SK-N-SH treated with all-trans-retinoic acid at 6 μM for 48 hours (cell line): ENCODE results near the gene ZNF219.

Experiments
- ATAC-seq: fragments of 200-7000 bp; cut with Tn5 transposase; 3 replicates; pipeline ENCODE4 v1.9.1; 2020; ENCODE audit warnings: mild to moderate bottlenecking, moderate library complexity
- ARNTL ChIP-seq: fragments of 450-650 bp; formaldehyde crosslinking; IDR thresholded peaks from 2 replicates; pipeline ENCODE4 v1.5.0; 2020; ENCODE audit warnings: low read depth, mild to moderate bottlenecking, moderate library complexity, borderline replicate concordance
- BACH2 ChIP-seq: fragments of 250-450 bp; sonication (Bioruptor Pico); IDR thresholded peaks from 2 replicates; pipeline ENCODE4 v1.9.0; 2021; ENCODE audit warnings: mild to moderate bottlenecking, borderline replicate concordance
- CSDC2 ChIP-seq: fragments of 250-450 bp; sonication (Bioruptor Pico); IDR thresholded peaks from 2 replicates; pipeline ENCODE4 v1.5.0; 2020; ENCODE audit warnings: mild to moderate bottlenecking, moderate library complexity
- ESRRG ChIP-seq: fragments of 250-450 bp; sonication (Bioruptor Pico); IDR thresholded peaks from 2 replicates; pipeline ENCODE4 v1.6.1; 2021; ENCODE audit warnings: mild to moderate bottlenecking
- GLIS3 ChIP-seq: fragments of 250-450 bp; sonication (Bioruptor Pico); IDR thresholded peaks from 2 replicates; pipeline ENCODE4 v1.5.0; 2020; ENCODE audit warnings: mild to moderate bottlenecking, moderate library complexity
- ISL1 ChIP-seq: fragments of 250-450 bp; sonication (Bioruptor Pico); IDR thresholded peaks from 2 replicates; pipeline ENCODE4 v2.1.2; 2022; ENCODE audit warnings: mild to moderate bottlenecking, moderate library complexity
- OSR1 ChIP-seq: fragments of 250-450 bp; sonication (Bioruptor Pico); IDR thresholded peaks from 2 replicates; pipeline ENCODE4 v1.8.0; 2022; ENCODE audit warnings: moderate library complexity, mild to moderate bottlenecking, inconsistent platforms
- PPARA ChIP-seq: fragments of 250-450 bp; sonication (Bioruptor Pico); IDR thresholded peaks from 2 replicates; pipeline ENCODE4 v1.5.0; 2020; ENCODE audit warnings: mild to moderate bottlenecking, borderline replicate concordance
- RARB ChIP-seq: fragments of 250-450 bp; sonication (Bioruptor Pico); IDR thresholded peaks from 2 replicates; pipeline ENCODE4 v1.8.0; 2021; ENCODE audit warnings: mild to moderate bottlenecking, moderate library complexity
- SNAI2 ChIP-seq: fragments of 250-450 bp; sonication (Bioruptor Pico); IDR thresholded peaks from 2 replicates; pipeline ENCODE4 v1.5.0; 2020; ENCODE audit warnings: mild to moderate bottlenecking, moderate library complexity
- TCF4 ChIP-seq: fragments of 250-450 bp; sonication (Bioruptor Pico); IDR thresholded peaks from 2 replicates; pipeline ENCODE4 v1.8.0; 2021; ENCODE audit warnings: mild to moderate bottlenecking, moderate library complexity, borderline replicate concordance
- TOX ChIP-seq: fragments of 250-450 bp; sonication (Bioruptor Pico); IDR thresholded peaks from 2 replicates; pipeline ENCODE4 v1.8.0; 2021; ENCODE audit warnings: mild to moderate bottlenecking, moderate library complexity, borderline replicate concordance
- ZC3H10 ChIP-seq: fragments of 250-450 bp; sonication (Bioruptor Pico); IDR thresholded peaks from 2 replicates; pipeline ENCODE4 v1.5.1; 2021; ENCODE audit warnings: mild to moderate bottlenecking, moderate library complexity
- ZFP3 ChIP-seq: fragments of 250-450 bp; sonication (Bioruptor Pico); IDR thresholded peaks from 2 replicates; pipeline ENCODE4 v1.5.0; 2020; ENCODE audit warnings: mild to moderate bottlenecking, moderate library complexity
- ZFP30 ChIP-seq: fragments of 450-650 bp; formaldehyde crosslinking; IDR thresholded peaks from 2 replicates; pipeline ENCODE4 v1.5.0; 2022; ENCODE audit warnings: mild to moderate bottlenecking, moderate library complexity
- ZNF565 ChIP-seq: fragments of 450-650 bp; formaldehyde crosslinking; conservative IDR thresholded peaks from 2 replicates; pipeline ENCODE4 v1.5.0; 2020; ENCODE audit warnings: low read depth, mild to moderate bottlenecking, moderate library complexity
- ZNF70 ChIP-seq: fragments of 450-650 bp; formaldehyde crosslinking; IDR thresholded peaks from 2 replicates; pipeline ENCODE4 v1.5.0; 2020; ENCODE audit warnings: mild to moderate bottlenecking, moderate library complexity
- TF ChIP-seq, protein P1 (sequence below): fragments of 250-450 bp; sonication (Bioruptor Pico); IDR thresholded peaks from 2 replicates; pipeline ENCODE4 v1.5.0; 2020; ENCODE audit warnings: mild to moderate bottlenecking, moderate library complexity
- TF ChIP-seq, protein P2 (sequence below): fragments of 250-450 bp; sonication (Bioruptor Pico); IDR thresholded peaks from 2 replicates; pipeline ENCODE4 v1.8.0; 2021; ENCODE audit warnings: low read depth, mild to moderate bottlenecking, moderate library complexity, borderline replicate concordance
- TF ChIP-seq, protein P3 (sequence below): fragments of 250-450 bp; sonication (Bioruptor Pico); IDR thresholded peaks from 2 replicates; pipeline ENCODE4 v1.5.1; 2021; ENCODE audit warnings: mild to moderate bottlenecking, moderate library complexity
- TF ChIP-seq, protein P4 (sequence below): fragments of 250-450 bp; sonication (Bioruptor Pico); IDR thresholded peaks from 2 replicates; pipeline ENCODE4 v1.8.0; 2020; ENCODE audit warnings: mild to moderate bottlenecking, moderate library complexity, borderline replicate concordance
- TF ChIP-seq, protein P5 (sequence below): fragments of 250-450 bp; sonication (Bioruptor Pico); IDR thresholded peaks from 2 replicates; pipeline ENCODE4 v1.5.1; 2020; ENCODE audit warnings: low read depth, mild to moderate bottlenecking, moderate library complexity

Gene ZNF219

DNA sequence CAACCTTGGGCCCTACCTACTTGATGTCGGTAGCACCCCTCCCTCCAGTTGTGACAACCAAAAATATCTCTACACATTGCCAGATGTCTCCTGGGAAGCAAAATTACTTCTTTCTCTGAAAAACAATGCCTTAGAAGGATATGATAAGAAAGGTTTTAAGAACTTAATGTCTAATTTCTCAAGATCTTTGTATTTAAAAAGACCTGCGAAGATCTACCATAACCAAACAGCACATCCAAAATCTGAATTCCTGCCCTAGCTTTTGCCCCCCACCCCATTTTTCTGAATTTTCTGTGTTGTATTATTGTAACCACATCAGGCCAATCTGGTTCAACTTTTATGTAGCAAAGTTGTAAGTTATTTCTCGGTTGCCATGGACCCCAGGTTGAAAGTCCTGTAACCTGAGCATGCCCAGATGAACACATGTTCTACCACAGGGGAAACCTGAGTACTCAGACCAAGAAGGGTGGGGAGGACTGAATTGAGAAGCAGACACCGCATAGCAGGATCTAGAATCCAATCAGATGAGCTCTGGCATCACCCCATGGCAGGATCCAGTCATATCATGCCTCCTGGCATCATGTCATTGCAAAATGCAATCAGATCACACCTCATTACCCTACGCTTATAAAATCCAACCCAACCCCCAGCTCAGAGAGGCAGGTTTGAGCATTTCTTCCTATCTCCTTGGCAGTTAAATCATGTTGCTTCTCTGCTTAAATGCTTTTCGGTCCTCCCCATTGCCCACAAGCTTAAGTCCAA, 11.1 kb upstream of the ZNF219 start:
- no peak for ATAC-seq
- TF ChIP-seq ZNF565 (CRISPR knock-in tag): no peak

DNA sequence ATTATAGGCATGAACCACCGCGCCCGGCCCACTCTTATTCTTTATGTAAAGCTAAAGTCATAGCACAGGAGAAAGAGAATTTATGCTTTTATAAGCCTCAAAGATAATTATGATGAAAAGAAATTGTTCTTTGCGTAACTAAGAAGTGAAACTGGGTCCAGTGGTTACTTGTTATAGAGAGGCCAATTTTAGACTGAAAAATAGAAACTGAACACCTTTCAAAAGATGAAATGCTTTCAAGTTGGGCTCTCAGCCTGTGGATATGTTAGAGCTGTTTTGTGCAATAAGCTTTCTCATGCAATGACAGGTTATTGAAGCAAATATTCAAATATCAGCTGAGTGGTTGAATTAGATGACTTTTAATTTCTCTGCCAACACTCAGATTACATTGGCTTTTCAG, 10.3 kb upstream of the ZNF219 start:
- no peak for TF ChIP-seq SNAI2 (CRISPR knock-in tag)
- TF ChIP-seq ISL1 (CRISPR knock-in tag): no peak
- TF ChIP-seq ZC3H10: no peak
- no peak for TF ChIP-seq PPARA (CRISPR knock-in tag)
- TF ChIP-seq ARNTL (CRISPR knock-in tag): no peak
- TF ChIP-seq GLIS3 (CRISPR knock-in tag): no peak
- TF ChIP-seq TCF4 (CRISPR knock-in tag): no peak
- TF ChIP-seq ZFP3 (CRISPR knock-in tag): no peak
- TF ChIP-seq RARB (CRISPR knock-in tag): no peak
- TF ChIP-seq, protein P1, sequence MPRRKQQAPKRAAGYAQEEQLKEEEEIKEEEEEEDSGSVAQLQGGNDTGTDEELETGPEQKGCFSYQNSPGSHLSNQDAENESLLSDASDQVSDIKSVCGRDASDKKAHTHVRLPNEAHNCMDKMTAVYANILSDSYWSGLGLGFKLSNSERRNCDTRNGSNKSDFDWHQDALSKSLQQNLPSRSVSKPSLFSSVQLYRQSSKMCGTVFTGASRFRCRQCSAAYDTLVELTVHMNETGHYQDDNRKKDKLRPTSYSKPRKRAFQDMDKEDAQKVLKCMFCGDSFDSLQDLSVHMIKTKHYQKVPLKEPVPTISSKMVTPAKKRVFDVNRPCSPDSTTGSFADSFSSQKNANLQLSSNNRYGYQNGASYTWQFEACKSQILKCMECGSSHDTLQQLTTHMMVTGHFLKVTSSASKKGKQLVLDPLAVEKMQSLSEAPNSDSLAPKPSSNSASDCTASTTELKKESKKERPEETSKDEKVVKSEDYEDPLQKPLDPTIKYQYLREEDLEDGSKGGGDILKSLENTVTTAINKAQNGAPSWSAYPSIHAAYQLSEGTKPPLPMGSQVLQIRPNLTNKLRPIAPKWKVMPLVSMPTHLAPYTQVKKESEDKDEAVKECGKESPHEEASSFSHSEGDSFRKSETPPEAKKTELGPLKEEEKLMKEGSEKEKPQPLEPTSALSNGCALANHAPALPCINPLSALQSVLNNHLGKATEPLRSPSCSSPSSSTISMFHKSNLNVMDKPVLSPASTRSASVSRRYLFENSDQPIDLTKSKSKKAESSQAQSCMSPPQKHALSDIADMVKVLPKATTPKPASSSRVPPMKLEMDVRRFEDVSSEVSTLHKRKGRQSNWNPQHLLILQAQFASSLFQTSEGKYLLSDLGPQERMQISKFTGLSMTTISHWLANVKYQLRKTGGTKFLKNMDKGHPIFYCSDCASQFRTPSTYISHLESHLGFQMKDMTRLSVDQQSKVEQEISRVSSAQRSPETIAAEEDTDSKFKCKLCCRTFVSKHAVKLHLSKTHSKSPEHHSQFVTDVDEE: no peak
- TF ChIP-seq ZNF565 (CRISPR knock-in tag): no peak
- TF ChIP-seq, protein P2, sequence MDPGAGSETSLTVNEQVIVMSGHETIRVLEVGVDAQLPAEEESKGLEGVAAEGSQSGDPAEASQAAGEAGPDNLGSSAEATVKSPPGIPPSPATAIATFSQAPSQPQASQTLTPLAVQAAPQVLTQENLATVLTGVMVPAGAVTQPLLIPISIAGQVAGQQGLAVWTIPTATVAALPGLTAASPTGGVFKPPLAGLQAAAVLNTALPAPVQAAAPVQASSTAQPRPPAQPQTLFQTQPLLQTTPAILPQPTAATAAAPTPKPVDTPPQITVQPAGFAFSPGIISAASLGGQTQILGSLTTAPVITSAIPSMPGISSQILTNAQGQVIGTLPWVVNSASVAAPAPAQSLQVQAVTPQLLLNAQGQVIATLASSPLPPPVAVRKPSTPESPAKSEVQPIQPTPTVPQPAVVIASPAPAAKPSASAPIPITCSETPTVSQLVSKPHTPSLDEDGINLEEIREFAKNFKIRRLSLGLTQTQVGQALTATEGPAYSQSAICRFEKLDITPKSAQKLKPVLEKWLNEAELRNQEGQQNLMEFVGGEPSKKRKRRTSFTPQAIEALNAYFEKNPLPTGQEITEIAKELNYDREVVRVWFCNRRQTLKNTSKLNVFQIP (CRISPR knock-in tag): no peak
- no peak for TF ChIP-seq CSDC2
- no peak for TF ChIP-seq OSR1 (CRISPR knock-in tag)
- TF ChIP-seq TOX (CRISPR knock-in tag): no peak
- TF ChIP-seq, protein P3, sequence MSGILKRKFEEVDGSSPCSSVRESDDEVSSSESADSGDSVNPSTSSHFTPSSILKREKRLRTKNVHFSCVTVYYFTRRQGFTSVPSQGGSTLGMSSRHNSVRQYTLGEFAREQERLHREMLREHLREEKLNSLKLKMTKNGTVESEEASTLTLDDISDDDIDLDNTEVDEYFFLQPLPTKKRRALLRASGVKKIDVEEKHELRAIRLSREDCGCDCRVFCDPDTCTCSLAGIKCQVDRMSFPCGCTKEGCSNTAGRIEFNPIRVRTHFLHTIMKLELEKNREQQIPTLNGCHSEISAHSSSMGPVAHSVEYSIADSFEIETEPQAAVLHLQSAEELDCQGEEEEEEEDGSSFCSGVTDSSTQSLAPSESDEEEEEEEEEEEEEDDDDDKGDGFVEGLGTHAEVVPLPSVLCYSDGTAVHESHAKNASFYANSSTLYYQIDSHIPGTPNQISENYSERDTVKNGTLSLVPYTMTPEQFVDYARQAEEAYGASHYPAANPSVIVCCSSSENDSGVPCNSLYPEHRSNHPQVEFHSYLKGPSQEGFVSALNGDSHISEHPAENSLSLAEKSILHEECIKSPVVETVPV (CRISPR knock-in tag): no peak
- TF ChIP-seq, protein P4, sequence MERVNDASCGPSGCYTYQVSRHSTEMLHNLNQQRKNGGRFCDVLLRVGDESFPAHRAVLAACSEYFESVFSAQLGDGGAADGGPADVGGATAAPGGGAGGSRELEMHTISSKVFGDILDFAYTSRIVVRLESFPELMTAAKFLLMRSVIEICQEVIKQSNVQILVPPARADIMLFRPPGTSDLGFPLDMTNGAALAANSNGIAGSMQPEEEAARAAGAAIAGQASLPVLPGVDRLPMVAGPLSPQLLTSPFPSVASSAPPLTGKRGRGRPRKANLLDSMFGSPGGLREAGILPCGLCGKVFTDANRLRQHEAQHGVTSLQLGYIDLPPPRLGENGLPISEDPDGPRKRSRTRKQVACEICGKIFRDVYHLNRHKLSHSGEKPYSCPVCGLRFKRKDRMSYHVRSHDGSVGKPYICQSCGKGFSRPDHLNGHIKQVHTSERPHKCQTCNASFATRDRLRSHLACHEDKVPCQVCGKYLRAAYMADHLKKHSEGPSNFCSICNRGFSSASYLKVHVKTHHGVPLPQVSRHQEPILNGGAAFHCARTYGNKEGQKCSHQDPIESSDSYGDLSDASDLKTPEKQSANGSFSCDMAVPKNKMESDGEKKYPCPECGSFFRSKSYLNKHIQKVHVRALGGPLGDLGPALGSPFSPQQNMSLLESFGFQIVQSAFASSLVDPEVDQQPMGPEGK (CRISPR knock-in tag): no peak
- TF ChIP-seq ESRRG (CRISPR knock-in tag): no peak
- TF ChIP-seq ZNF70 (CRISPR knock-in tag): no peak
- no peak for ATAC-seq

DNA sequence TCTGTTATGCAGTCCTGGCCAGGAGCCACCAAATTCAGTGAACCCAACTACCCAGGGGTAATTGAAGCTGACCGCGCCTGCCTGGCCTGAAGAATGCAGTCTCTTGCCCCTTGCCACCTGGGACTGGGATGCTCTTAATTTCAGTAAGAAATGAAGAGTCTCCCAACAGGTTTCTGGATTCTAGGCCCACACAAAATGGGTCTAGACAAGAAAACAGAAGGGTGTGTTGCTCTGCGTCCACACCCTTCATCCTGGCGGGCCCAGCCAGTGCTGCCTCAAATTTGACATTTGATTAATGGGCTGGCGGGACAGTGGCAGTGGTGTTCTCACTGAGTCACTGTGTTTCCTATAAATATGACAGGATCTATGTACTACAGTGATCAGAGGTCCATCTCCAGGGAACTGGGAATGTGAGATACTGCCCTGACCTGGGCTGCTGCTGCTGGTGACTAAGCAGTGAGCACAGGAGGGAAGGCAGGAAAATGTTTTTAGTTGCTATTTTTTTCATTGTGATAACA, 8.9 kb upstream of the ZNF219 start:
- ATAC-seq: no peak; the same call in 2 of the 3 replicates
- TF ChIP-seq BACH2 (no peak), ESRRG (CRISPR knock-in tag) (no peak), TOX (CRISPR knock-in tag) (no peak), RARB (CRISPR knock-in tag) (no peak), ZFP30 (no peak), SNAI2 (CRISPR knock-in tag) (no peak), GLIS3 (CRISPR knock-in tag) (no peak), ZNF565 (CRISPR knock-in tag) (no peak), ZC3H10 (no peak), OSR1 (CRISPR knock-in tag) (no peak), ZNF70 (CRISPR knock-in tag) (no peak), CSDC2 (no peak)
- TF ChIP-seq, protein P2 (CRISPR knock-in tag): no peak
- TF ChIP-seq, protein P5, sequence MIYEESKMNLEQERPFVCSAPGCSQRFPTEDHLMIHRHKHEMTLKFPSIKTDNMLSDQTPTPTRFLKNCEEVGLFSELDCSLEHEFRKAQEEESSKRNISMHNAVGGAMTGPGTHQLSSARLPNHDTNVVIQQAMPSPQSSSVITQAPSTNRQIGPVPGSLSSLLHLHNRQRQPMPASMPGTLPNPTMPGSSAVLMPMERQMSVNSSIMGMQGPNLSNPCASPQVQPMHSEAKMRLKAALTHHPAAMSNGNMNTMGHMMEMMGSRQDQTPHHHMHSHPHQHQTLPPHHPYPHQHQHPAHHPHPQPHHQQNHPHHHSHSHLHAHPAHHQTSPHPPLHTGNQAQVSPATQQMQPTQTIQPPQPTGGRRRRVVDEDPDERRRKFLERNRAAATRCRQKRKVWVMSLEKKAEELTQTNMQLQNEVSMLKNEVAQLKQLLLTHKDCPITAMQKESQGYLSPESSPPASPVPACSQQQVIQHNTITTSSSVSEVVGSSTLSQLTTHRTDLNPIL (CRISPR knock-in tag): no peak
- TF ChIP-seq, protein P1: no peak
